HepG2 (cell line): ENCODE data around the gene C1QTNF12. TPM values are rescaled to one million over a fixed set of nuclear protein-coding genes. Genes with fewer than 3 reads are reported as not detected.

ENCODE experiments used
- ATAC-seq: fragments of 200-7000 bp; cut with Tn5 transposase; 3 replicates; pipeline ENCODE4 v1.9.1; 2020; ENCODE audit warnings: mild to moderate bottlenecking, moderate library complexity
- BruUV-seq: library from RNA; stranded (reverse); fragments of 400-500 nt; replicated peaks from 2 replicates; lab custom pipeline; 2021; lab: Mats Ljungman, UMichigan
- CTCF ChIA-PET: fragments of 300-600 bp; formaldehyde crosslinking; extraction: SDS; loops from one replicate; lab custom pipeline; 2021; ENCODE audit warnings: low total read pairs, inconsistent platforms, low intra/inter-chr PET ratio; lab: Yijun Ruan, JAX
- POLR2A ChIA-PET: fragments of 350-600 bp; sonication (Branson Sonifier 250); formaldehyde crosslinking; loops from one replicate; lab custom pipeline; 2020; ENCODE audit warnings: antibody characterized with exemption, inconsistent platforms; lab: Yijun Ruan, JAX
- DNase-seq: peaks from one replicate; pipeline ENCODE4 v3.0.0-alpha.2; 2015; ENCODE audit warnings: low spot score
- FAIRE-seq: peaks from 3 replicates; lab custom pipeline; 2011; peaks lifted over from hg19 to GRCh38; lab: Jason Lieb, UNC
- H2AFZ ChIP-seq: one replicate; pipeline ENCODE4 v1.6.1; 2011; ENCODE audit warnings: low read length, inconsistent platforms
- H3K27ac ChIP-seq: fragments of 300-600 bp; 3 replicates; pipeline ENCODE4 v1.8.0; 2011; ENCODE audit warnings: mixed run types, mild to moderate bottlenecking, mixed read lengths, low read length, inconsistent platforms; ENCODE audit not compliant: insufficient read depth; ENCODE audit errors: extremely low read length
- H3K27me3 ChIP-seq, 2 experiments: fragments of 200-600 bp in 1 of 2; 2 replicates in 1 of 2; 3 replicates in 1 of 2; pipeline versions ENCODE4 v1.6.0 to v1.8.0; 2011; ENCODE audit warnings: low read length in 2 of 2, mild to moderate bottlenecking in 2 of 2, moderate library complexity in 2 of 2, inconsistent platforms in 1 of 2; ENCODE audit not compliant: insufficient read depth in 2 of 2, control insufficient read depth in 1 of 2
- H3K36me3 ChIP-seq, 2 experiments: fragments of 200-600 bp in 1 of 2; replicated peaks in 1 of 2; 2 replicates in 1 of 2; 3 replicates in 1 of 2; pipeline versions ENCODE4 v1.5.1 to v1.8.0; 2011; ENCODE audit warnings: low read length in 2 of 2, inconsistent platforms in 1 of 2; ENCODE audit not compliant: insufficient read depth in 2 of 2, control insufficient read depth in 1 of 2
- H3K4me1 ChIP-seq: 2 replicates; pipeline ENCODE4 v1.5.1; 2012; ENCODE audit warnings: low read length, inconsistent platforms; ENCODE audit not compliant: insufficient read depth
- H3K4me2 ChIP-seq: 2 replicates; pipeline ENCODE4 v1.6.0; 2011; ENCODE audit warnings: low read depth, low read length, inconsistent platforms
- H3K4me3 ChIP-seq, 3 experiments: fragments of 200-600 bp in 1 of 3; sonication (generic), shearing (Covaris generic) in 1 of 3; replicated peaks in 1 of 3; 2 replicates each; pipeline ENCODE4 v1.5.1; 2011 to 2016; ENCODE audit warnings: low read length in 3 of 3, inconsistent platforms in 2 of 3, low read depth in 2 of 3, mild to moderate bottlenecking in 2 of 3, control low read depth in 1 of 3, mixed read lengths in 1 of 3; ENCODE audit not compliant: insufficient read depth in 1 of 3
- H3K79me2 ChIP-seq: one replicate; pipeline ENCODE4 v1.6.1; 2011; ENCODE audit warnings: low read length, inconsistent platforms; ENCODE audit not compliant: insufficient read depth
- H3K9ac ChIP-seq: 2 replicates; pipeline ENCODE4 v1.6.0; 2011; ENCODE audit warnings: mild to moderate bottlenecking, low read depth, low read length, inconsistent platforms; ENCODE audit not compliant: insufficient read depth
- H3K9me3 ChIP-seq: 2 replicates; pipeline ENCODE4 v1.5.1; 2012; ENCODE audit warnings: mild to moderate bottlenecking, low read length
- H4K20me1 ChIP-seq: 2 replicates; pipeline ENCODE4 v1.6.0; 2011; ENCODE audit warnings: inconsistent platforms, mild to moderate bottlenecking, low read length, moderate library complexity; ENCODE audit not compliant: insufficient read depth
- AGO2 ChIP-seq: fragments of 200-400 bp; formaldehyde crosslinking; optimal IDR thresholded peaks from 2 replicates; pipeline ENCODE3; 2017; ENCODE audit warnings: mild to moderate bottlenecking, low read depth, low read length, moderate library complexity
- CBFB ChIP-seq: sonication (generic); formaldehyde crosslinking; IDR thresholded peaks from 2 replicates; pipeline ENCODE4 v1.4.0; 2020; ENCODE audit warnings: missing genetic modification reagents
- ESRRA ChIP-seq: sonication (generic); formaldehyde crosslinking; IDR thresholded peaks from 2 replicates; pipeline ENCODE4 v1.5.1; 2020; ENCODE audit warnings: mild to moderate bottlenecking, low read depth, missing genetic modification reagents
- HMG20B ChIP-seq: conservative IDR thresholded peaks from 2 replicates; pipeline ENCODE4 v1.6.1; 2016; ENCODE audit warnings: missing genetic modification reagents, missing compliant biosample characterization
- HNRNPK ChIP-seq: fragments of 200-400 bp; formaldehyde crosslinking; IDR thresholded peaks from 2 replicates; pipeline ENCODE4 v1.6.1; 2018; ENCODE audit warnings: low read length, low read depth, moderate library complexity, mild to moderate bottlenecking; ENCODE audit not compliant: poor library complexity, severe bottlenecking
- HNRNPL ChIP-seq: fragments of 200-400 bp; formaldehyde crosslinking; IDR thresholded peaks from 2 replicates; pipeline ENCODE4 v1.6.1; 2017; ENCODE audit warnings: mild to moderate bottlenecking, low read depth, low read length
- HOXD1 ChIP-seq: sonication (generic); formaldehyde crosslinking; IDR thresholded peaks from 2 replicates; pipeline ENCODE4 v1.5.0; 2020; ENCODE audit warnings: missing genetic modification reagents
- IKZF5 ChIP-seq: IDR thresholded peaks from 2 replicates; pipeline ENCODE4 v1.6.1; 2018; ENCODE audit warnings: missing genetic modification reagents, mild to moderate bottlenecking, missing compliant biosample characterization
- MEF2D ChIP-seq: sonication (generic); formaldehyde crosslinking; IDR thresholded peaks from 2 replicates; pipeline ENCODE4 v1.5.1; 2020; ENCODE audit warnings: mild to moderate bottlenecking, missing genetic modification reagents
- RBFOX2 ChIP-seq: fragments of 200-400 bp; formaldehyde crosslinking; IDR thresholded peaks from 2 replicates; pipeline ENCODE4 v1.6.1; 2017; ENCODE audit warnings: low read depth, mild to moderate bottlenecking, low read length
- SP1 ChIP-seq, 2 experiments: fragments of 450-650 bp in 1 of 2; sonication (generic) in 1 of 2; formaldehyde crosslinking in 1 of 2; IDR thresholded peaks; 2 replicates each; pipeline versions ENCODE4 v1.4.0 to v1.6.1; 2016 to 2020; ENCODE audit warnings: missing genetic modification reagents in 1 of 2
- TARDBP ChIP-seq: sonication (generic); formaldehyde crosslinking; IDR thresholded peaks from 2 replicates; pipeline ENCODE4 v1.8.0; 2022; ENCODE audit warnings: mild to moderate bottlenecking, missing genetic modification reagents
- ZBTB20 ChIP-seq: sonication (generic); formaldehyde crosslinking; IDR thresholded peaks from 2 replicates; pipeline ENCODE4 v1.8.1; 2023; ENCODE audit warnings: missing genetic modification reagents, low read depth, mild to moderate bottlenecking, borderline replicate concordance
- ZBTB33 ChIP-seq: sonication (generic); formaldehyde crosslinking; IDR thresholded peaks from 2 replicates; pipeline ENCODE4 v1.4.0; 2020; ENCODE audit warnings: missing genetic modification reagents
- ZFP36 ChIP-seq: fragments of 150-350 bp; IDR thresholded peaks from 2 replicates; pipeline ENCODE4 v1.6.1; 2018; ENCODE audit warnings: borderline replicate concordance, low read length, low read depth; ENCODE audit not compliant: partially characterized antibody
- ZNF143 ChIP-seq: sonication (generic); formaldehyde crosslinking; IDR thresholded peaks from 2 replicates; pipeline ENCODE4 v1.4.0; 2020; ENCODE audit warnings: missing genetic modification reagents
- ZNF253 ChIP-seq: sonication (generic); formaldehyde crosslinking; IDR thresholded peaks from 2 replicates; pipeline ENCODE4 v1.8.0; 2022; ENCODE audit warnings: mild to moderate bottlenecking, missing genetic modification reagents, borderline replicate concordance
- ZNF431 ChIP-seq: sonication (generic); formaldehyde crosslinking; IDR thresholded peaks from 2 replicates; pipeline ENCODE4 v1.9.0; 2022; ENCODE audit warnings: missing genetic modification reagents, low read depth, mild to moderate bottlenecking, borderline replicate concordance
- WGBS: methylation state at CpG from one replicate; pipeline ENCODE4 v1.1.6; 2017; ENCODE audit warnings: low lambda C conversion rate; 5-methylcytosine and 5-hydroxymethylcytosine counted together
- in situ Hi-C: cut with HindIII; loops from 2 replicates; pipeline ENCODE4 v1.10.0; 2017; ENCODE audit warnings: low pct_unique_long_range_greater_than_20kb; ENCODE audit not compliant: extremely low pct_ligation_motif_present
- intact Hi-C: fragments of 100-400 bp; cut with micrococcal nuclease; formaldehyde crosslinking; loops from one replicate; pipeline ENCODE4 v1.10.0; 2022; ENCODE audit not compliant: unreplicated experiment
- polyA plus RNA-seq, 8 experiments: library from polyadenylated mRNA; depleted of rRNA in 3 of 8; stranded (reverse) in 7 of 8; unstranded in 1 of 8; fragments of >200 nt; fragmentation: Illumina TruSeq in 4 of 8; extraction: Trizol in 4 of 8; gene quantifications; 2 replicates each; pipeline versions ENCODE4 v1.2.1 to v1.2.3, GENCODE V29; 2011 to 2016; ENCODE audit warnings: low read depth in 4 of 8, missing spikeins in 1 of 8, mixed read lengths in 1 of 8; ENCODE audit not compliant: insufficient read depth in 1 of 8
- total RNA-seq, 5 experiments: library from RNA; depleted of rRNA; stranded (reverse); fragments of >200 nt; fragmentation: Illumina TruSeq; extraction: Trizol; gene quantifications; 2 replicates each; pipeline ENCODE4 v1.2.3, GENCODE V29; 2016; ENCODE audit warnings: low read depth in 1 of 5
- TF ChIP-seq, protein P1 (sequence below): sonication (generic); formaldehyde crosslinking; IDR thresholded peaks from 2 replicates; pipeline ENCODE4 v1.5.0; 2020; ENCODE audit warnings: missing genetic modification reagents

The C1QTNF12 gene
- total and polyA plus RNA-seq, 2 of the 13 experiments (the other 11 are each of a cell fraction or from before 2014, with no cell fraction given), result 0.18 to 0.64 TPM

- TF ChIP-seq IKZF5, result no peak
- no peak for TF ChIP-seq ZNF253 (CRISPR knock-in tag)
- no peak; the same call in 1 of the 2 replicates for TF ChIP-seq ZNF143
- no peak for TF ChIP-seq HMG20B
- TF ChIP-seq ESRRA, result no peak
- TF ChIP-seq, all 625 proteins: peak for 43
Measured at GRCh38 chr1:1230656-1231399, 15.7 kb downstream of the C1QTNF12 start (continued).

DNA sequence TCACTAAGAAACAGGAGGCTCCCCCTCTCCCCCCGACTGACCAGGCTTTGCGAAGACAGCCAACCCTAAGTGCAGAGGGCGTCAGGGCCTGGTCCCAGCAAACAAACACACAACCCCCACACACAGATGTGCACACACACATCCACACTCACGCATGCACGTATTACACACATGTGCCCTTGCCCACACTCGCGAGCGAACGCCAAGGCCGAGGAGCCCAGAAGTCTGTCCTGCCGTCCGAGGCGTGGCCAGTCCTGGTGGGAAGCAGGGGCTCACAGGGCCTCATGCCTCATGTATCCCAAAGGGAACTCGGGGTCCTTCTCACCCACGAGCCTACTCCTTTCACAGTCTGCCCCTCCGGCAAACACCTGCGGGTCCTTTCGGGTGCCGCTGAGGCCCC, 16.8 kb downstream of the C1QTNF12 start:
- in situ Hi-C loops, result no loop called here
- BruUV-seq, result no TSS peak
- Histone ChIP-seq H3K4me3 (peak overlapping the region in 1 of 3 experiments; percentile 93; a peak in 2 of 6 replicates), H3K4me1 (peaks cover 40% of the 10 kb centered on the region), H3K27me3 (no peaks in the 10 kb centered on the region; a peak in 1 of 5 replicates), H3K4me2 (peak overlapping the region; percentile 85; the same call in 1 of the 2 replicates), H3K9ac (no peak overlapping the region), H4K20me1 (0 out of 2 replicates have a peak, but pooled peaks cover 7% of the 10 kb centered on the region), H3K9me3 (no peaks in the 10 kb centered on the region), H3K36me3 (peaks cover 16 to 37% of the 10 kb centered on the region in 2 experiments), H2AFZ (no peak overlapping the region), H3K79me2 (peaks cover 53% of the 10 kb centered on the region), H3K27ac (no peak overlapping the region)
- intact Hi-C loops, result loop anchor here (5.0 to 10.0 kb wide), 3 partner anchors 55 to 225 kb away; partner anchors contain the start of genes HES4 and TTLL10
- FAIRE-seq, result no peak
- CTCF ChIA-PET, result interaction anchor here (2.1 kb wide), 1 partner anchor 106 kb away, joined by 5 read pairs; no protein-coding TSS in a partner anchor
- POLR2A ChIA-PET, result interaction anchor here (1.1 to 2.7 kb wide), 2 partner anchors 99 to 105 kb away, joined by 3 to 25 read pairs; no protein-coding TSS in a partner anchor
- no peak for ATAC-seq
- WGBS, result 92% methylated on average over 18 of the region's 19 CpGs
- no peak for DNase-seq
- TF ChIP-seq RBFOX2 (no peak), ZBTB20 (no peak), ZBTB33 (0 out of 2 replicates have a peak, but pooled peaks have one; percentile 30), HNRNPK (no peak), MEF2D (CRISPR knock-in tag) (no peak), AGO2 (peak; percentile 66), ZNF431 (CRISPR knock-in tag) (no peak), SP1 (IDR thresholded peaks at IDR 0.05) (no peak), SP1 (CRISPR knock-in tag; IDR thresholded peaks at IDR 0.05) (no peak), ZFP36 (no peak), TARDBP (CRISPR knock-in tag) (no peak), HOXD1 (no peak), HNRNPL (0 out of 2 replicates have a peak, but pooled peaks have one; percentile 41), CBFB (CRISPR knock-in tag) (no peak)
- TF ChIP-seq, protein P1, sequence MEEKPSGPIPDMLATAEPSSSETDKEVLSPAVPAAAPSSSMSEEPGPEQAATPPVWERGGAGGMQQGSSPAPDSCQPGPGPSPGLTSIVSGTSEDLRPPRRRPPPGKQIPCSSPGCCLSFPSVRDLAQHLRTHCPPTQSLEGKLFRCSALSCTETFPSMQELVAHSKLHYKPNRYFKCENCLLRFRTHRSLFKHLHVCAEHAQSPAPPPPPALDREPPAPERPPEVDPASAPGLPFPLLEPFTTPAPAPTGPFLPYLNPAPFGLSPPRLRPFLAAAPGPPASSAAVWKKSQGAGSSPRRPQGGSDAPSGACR (CRISPR knock-in tag), result no peak
